TTC549 (cell line): ENCODE measurements around the gene RPL12.

Experiments
- FAIRE-seq: peaks from 2 replicates; lab custom pipeline; 2012; peaks lifted over from hg19 to GRCh38; lab: Jason Lieb, UNC

RPL12 gene

DNA sequence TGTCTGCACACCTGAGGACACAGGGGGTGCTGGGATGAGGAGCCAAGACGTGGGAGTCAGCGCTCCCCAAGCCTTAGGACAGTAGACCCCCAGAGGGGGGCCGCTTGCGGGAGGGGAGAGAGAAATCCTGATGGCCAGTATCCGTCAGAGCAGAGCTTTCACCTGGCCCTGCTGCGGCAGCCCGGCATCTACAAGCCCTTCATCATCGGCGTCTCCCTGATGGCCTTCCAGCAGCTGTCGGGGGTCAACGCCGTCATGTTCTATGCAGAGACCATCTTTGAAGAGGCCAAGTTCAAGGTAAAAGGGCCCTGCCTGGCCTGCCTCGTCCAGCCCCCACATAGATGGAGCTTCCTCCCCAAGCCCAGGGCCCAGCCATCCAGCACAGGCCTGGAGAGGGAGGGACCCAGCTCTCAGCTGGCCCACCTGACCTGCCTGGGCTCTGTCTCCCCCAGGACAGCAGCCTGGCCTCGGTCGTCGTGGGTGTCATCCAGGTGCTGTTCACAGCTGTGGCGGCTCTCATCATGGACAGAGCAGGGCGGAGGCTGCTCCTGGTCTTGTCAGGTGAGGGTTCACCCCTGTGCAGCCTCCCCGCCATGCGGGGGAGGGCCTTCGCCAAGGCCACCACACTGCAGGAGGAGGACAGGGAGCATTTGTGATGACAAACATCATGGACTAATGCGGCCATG is 47.6 kb downstream of the RPL12 start:
- no peak for FAIRE-seq

DNA sequence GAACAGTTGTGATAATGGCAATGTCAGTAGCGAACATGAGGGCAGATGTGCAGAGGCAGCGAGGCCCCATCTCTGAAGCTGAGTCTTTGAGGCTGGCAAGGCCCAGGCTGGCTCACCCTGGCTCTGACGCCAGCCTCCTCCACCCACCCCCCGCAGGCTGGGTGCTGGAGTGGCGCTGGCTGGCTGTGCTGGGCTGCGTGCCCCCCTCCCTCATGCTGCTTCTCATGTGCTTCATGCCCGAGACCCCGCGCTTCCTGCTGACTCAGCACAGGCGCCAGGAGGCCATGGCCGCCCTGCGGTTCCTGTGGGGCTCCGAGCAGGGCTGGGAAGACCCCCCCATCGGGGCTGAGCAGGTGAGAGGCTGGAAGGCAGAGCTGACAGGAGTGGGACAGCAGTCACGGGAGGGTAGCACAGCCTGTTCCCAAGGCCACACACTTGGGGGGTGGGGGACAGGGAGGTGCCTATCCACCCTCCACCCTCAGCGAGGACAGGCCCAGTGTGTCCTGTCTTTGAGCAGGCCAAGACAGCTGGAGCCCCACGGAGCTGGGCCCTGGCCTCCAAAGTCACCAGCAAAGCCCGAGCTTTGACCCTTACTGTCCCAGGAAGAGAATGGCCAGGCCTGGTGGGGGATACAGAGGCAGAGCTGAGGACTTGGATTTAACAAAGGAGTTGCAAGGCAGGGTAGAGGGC is 48.7 kb downstream of the RPL12 start:
- FAIRE-seq: no peak

DNA sequence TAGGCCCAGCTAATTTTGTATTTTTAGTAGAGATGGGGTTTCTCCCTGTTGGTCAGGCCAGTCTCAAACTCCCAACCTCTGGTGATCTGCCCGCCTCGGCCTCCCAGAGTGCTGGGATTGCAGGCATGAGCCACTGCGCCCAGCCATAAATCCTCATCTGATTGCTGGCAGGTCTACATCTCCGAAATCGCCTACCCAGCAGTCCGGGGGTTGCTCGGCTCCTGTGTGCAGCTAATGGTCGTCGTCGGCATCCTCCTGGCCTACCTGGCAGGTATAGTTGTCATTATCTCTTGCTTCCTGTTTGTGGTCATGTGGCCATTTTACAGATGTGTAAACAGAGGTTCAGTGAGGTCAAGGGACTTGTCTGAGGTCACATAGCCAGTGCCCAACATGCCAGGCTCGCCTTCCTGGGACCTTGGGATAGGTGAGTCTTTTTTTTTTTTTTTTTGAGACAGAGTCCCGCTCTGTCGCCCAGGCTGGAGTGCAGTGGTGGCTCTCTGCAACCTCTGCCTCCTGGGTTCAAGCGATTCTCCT is 51.4 kb downstream of the RPL12 start:
- FAIRE-seq: no peak

DNA sequence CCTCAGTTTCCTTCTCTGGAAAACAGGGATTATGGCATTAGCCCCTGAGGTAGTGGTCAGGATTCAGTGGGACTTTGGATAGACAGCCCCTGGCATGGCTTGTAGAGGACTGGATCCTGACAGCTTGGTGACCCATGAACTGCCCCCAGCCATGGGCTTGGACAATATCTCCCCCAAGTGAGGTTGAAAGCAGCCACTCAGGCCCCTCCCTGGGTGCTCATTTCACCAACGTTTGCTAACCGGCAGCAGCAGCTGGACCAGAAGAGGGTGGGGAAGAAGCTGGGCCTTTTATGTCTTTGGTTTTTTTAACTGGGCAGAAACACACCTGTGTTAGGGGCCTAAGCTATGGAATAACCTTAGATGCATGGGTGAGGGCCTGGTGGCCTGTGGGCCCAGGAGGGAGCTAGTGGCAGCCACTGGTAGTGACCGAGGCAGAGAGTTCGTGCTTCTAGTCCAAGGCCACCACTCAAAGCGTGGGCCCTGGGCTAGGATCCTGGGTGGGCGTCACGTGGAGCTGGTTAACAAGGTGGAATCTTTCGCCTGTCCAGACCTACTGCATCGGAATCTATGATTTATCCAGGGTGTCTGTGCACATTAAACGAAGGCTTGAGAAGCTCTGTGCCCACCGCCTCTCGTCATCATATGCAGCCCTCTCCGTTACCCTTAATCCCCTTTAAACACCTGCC is 52.3 kb downstream of the RPL12 start:
- FAIRE-seq: no peak

DNA sequence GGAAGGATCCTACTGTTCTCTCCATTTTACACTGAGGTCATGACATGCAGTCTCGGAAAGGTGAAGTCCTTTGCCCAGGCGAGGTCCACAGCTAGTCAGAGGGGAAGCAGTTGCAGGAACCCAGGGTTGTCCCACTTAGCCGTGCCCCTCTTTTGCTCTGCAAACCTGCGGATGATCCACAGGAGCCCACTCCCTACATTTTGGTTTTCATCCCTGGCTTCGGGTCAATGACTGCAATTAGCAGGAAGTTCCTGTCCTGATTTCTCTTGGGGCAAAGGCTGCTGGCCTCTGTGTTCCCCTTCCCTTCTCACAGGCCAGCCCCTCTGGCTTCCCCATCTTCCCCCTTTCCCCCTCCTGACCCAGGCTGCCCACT is 52.9 kb downstream of the RPL12 start:
- no peak for FAIRE-seq
